Measurements from ENCODE around the gene LRMDA.

DNA sequence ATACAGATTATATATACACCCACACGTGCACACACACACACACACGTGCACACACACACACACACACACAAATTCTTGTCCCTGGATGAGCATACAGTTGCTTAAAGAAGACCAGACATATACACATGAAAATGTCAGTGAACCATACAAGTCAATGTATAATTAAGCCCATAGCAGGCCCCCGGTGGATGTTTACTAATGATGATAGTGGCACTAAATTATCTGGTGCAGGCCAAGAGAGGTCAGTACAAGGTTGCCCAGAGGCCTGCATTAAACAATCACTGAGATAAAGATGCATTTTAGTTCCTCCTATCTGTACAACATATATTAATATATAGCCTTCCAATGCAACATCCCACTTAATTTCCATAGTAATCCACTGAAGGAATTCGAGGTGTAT, 860.5 kb downstream of the LRMDA start:
- no peak for TF ChIP-seq CTCF (IDR thresholded peaks at IDR 0.05)
- no peak for TF ChIP-seq POLR2A (IDR thresholded peaks at IDR 0.05)
